ENCODE measurements around the gene KCNIP4.
A peak's percentile ranks its signal among the peaks of the same experiment; 100 is the strongest.

The KCNIP4 gene

GRCh38 chr4:20983763-20984575 is 964.6 kb downstream of the KCNIP4 start:
- WGBS (ENCODE audit: extremely low coverage, insufficient coverage, low lambda C conversion rate), result no CpG with 5 or more reads among the region's 31 CpGs
- H3K4me3 ChIP-seq (ENCODE audit: low read length), result no peak overlapping the region

DNA sequence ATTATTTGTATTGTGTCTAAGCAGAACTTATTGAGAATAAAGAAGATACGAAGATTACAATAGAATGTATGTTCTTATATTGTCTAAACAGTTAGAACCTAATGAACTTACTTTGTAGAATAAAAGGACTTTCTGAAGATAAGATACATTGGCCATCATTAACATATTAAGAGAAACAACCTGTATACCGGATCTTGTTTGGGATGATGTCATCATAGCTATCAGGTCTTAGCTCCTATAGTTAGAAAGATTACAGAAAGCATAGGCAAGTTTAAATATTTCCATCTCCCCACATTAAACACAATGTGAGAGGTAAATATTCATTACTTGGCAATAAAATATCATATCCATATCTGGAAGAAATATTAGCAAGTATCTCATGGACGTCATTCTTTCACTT is 966.0 kb downstream of the KCNIP4 start:
- Histone ChIP-seq H4K5ac (ENCODE audit: low read length) (no peak overlapping the region), H3K27ac (ENCODE audit: low read depth, low read length) (no peak overlapping the region)

More at GRCh38 chr4:20983763-20984575, 964.6 kb downstream of the KCNIP4 start:
- H2BK15ac ChIP-seq (replicated peaks; ENCODE audit: low read depth), result no peak overlapping the region
- H4K5ac ChIP-seq (ENCODE audit: low read length), result no peak overlapping the region
- peaks cover 2% of the 10 kb centered on the region for H3K27me3 ChIP-seq (ENCODE audit: insufficient read depth, low read length, poor library complexity)
- peak overlapping the region; percentile 40 for H3K4me2 ChIP-seq (ENCODE audit: low read length)
- no peak overlapping the region for H2BK5ac ChIP-seq (ENCODE audit: low read length)
- no peak overlapping the region for H2AK5ac ChIP-seq (ENCODE audit: low read length)
- DNase-seq, result peak; percentile 39
- no peaks in the 10 kb centered on the region for H3K79me1 ChIP-seq (ENCODE audit: low read length)
- H3K56ac ChIP-seq (ENCODE audit: low read length), result peak overlapping the region; percentile 81
- H3K4ac ChIP-seq (ENCODE audit: low read depth, low read length), result no peak overlapping the region
- H3K79me2 ChIP-seq (ENCODE audit: control insufficient read depth, insufficient read depth, low read length), result no peaks in the 10 kb centered on the region
- peak overlapping the region; percentile 35 for H3K9ac ChIP-seq (ENCODE audit: low read length)
- no peaks in the 10 kb centered on the region for H3K36me3 ChIP-seq (ENCODE audit: control insufficient read depth, insufficient read depth, low read length)
- H2BK120ac ChIP-seq (ENCODE audit: low read depth, low read length), result no peak overlapping the region
- no peaks in the 10 kb centered on the region for H3K4me1 ChIP-seq (ENCODE audit: control insufficient read depth, low read depth, low read length)
- no peak overlapping the region for H3K27ac ChIP-seq (ENCODE audit: low read depth, low read length)
- H3K18ac ChIP-seq (ENCODE audit: low read length), result no peak overlapping the region
- no peak overlapping the region for H4K8ac ChIP-seq (ENCODE audit: low read depth, low read length)
- no peak overlapping the region for H3K23ac ChIP-seq (ENCODE audit: low read length)

GRCh38 chr4:20960291-20960690 is 988.3 kb downstream of the KCNIP4 start:
- H2BK15ac ChIP-seq (replicated peaks; ENCODE audit: low read depth), result no peak overlapping the region
- H4K8ac ChIP-seq (ENCODE audit: low read depth, low read length), result no peak overlapping the region
- no peaks in the 10 kb centered on the region for H3K79me2 ChIP-seq (ENCODE audit: control insufficient read depth, insufficient read depth, low read length)
- H2AK5ac ChIP-seq (ENCODE audit: low read length), result no peak overlapping the region
- DNase-seq, result no peak
- H2BK5ac ChIP-seq (ENCODE audit: low read length), result no peak overlapping the region
- H3K79me1 ChIP-seq (ENCODE audit: low read length), result no peaks in the 10 kb centered on the region
- H3K27ac ChIP-seq (ENCODE audit: low read depth, low read length), result no peak overlapping the region
- H3K27me3 ChIP-seq (ENCODE audit: insufficient read depth, low read length, poor library complexity), result no peaks in the 10 kb centered on the region
- no peak overlapping the region for H2BK120ac ChIP-seq (ENCODE audit: low read depth, low read length)
- no peak overlapping the region for H3K4me3 ChIP-seq (ENCODE audit: low read length)
- no peak overlapping the region for H4K5ac ChIP-seq (ENCODE audit: low read length)
- no CpG with 5 or more reads among the region's 6 CpGs for WGBS (ENCODE audit: extremely low coverage, insufficient coverage, low lambda C conversion rate)
- H3K4me1 ChIP-seq (ENCODE audit: control insufficient read depth, low read depth, low read length), result no peaks in the 10 kb centered on the region
- H3K4ac ChIP-seq (ENCODE audit: low read depth, low read length), result no peak overlapping the region
- H3K36me3 ChIP-seq (ENCODE audit: control insufficient read depth, insufficient read depth, low read length), result no peaks in the 10 kb centered on the region
- no peak overlapping the region for H3K4me2 ChIP-seq (ENCODE audit: low read length)
- H3K23ac ChIP-seq (ENCODE audit: low read length), result no peak overlapping the region
- no peak overlapping the region for H3K9ac ChIP-seq (ENCODE audit: low read length)
- H3K56ac ChIP-seq (ENCODE audit: low read length), result no peak overlapping the region
- no peak overlapping the region for H3K18ac ChIP-seq (ENCODE audit: low read length)

More for the DNA sequence above, 966.0 kb downstream of the KCNIP4 start:
- Histone ChIP-seq H2AK5ac (ENCODE audit: low read length) (no peak overlapping the region), H3K4me2 (ENCODE audit: low read length) (no peak overlapping the region), H3K79me2 (ENCODE audit: control insufficient read depth, insufficient read depth, low read length) (no peaks in the 10 kb centered on the region), H3K4me3 (ENCODE audit: low read length) (no peak overlapping the region), H3K56ac (ENCODE audit: low read length) (no peak overlapping the region), H3K4me1 (ENCODE audit: control insufficient read depth, low read depth, low read length) (no peaks in the 10 kb centered on the region), H4K8ac (ENCODE audit: low read depth, low read length) (no peak overlapping the region), H3K27me3 (ENCODE audit: insufficient read depth, low read length, poor library complexity) (peaks cover 2% of the 10 kb centered on the region), H3K18ac (ENCODE audit: low read length) (no peak overlapping the region), H3K4ac (ENCODE audit: low read depth, low read length) (no peak overlapping the region), H2BK120ac (ENCODE audit: low read depth, low read length) (no peak overlapping the region), H3K9ac (ENCODE audit: low read length) (no peak overlapping the region), H3K79me1 (ENCODE audit: low read length) (no peaks in the 10 kb centered on the region), H2BK5ac (ENCODE audit: low read length) (no peak overlapping the region), H3K36me3 (ENCODE audit: control insufficient read depth, insufficient read depth, low read length) (no peaks in the 10 kb centered on the region), H2BK15ac (replicated peaks; ENCODE audit: low read depth) (no peak overlapping the region), H3K23ac (ENCODE audit: low read length) (no peak overlapping the region)
- no peak for DNase-seq
- WGBS (ENCODE audit: extremely low coverage, insufficient coverage, low lambda C conversion rate), result no CpG with 5 or more reads among the region's 3 CpGs

DNA sequence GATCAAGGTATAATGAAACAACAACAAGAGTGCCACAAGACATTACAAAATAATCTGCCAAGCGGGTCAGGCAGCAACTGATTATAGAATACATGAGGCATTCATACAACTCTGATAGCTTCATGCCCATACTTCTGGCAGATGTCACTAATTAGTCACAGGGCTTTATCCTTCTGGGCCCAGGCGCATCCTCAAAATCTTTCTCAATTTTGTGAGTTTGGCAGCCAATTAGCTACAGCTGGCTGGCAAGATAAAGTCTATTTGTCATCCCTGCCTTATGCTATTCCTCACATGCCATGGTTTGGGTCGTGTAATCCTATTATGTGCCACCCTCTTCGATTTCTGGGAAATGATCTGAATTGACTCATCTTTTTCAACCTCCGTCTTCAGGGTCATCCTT is 994.0 kb downstream of the KCNIP4 start:
- no peak overlapping the region for H3K4ac ChIP-seq (ENCODE audit: low read depth, low read length)
- no peak overlapping the region for H3K27ac ChIP-seq (ENCODE audit: low read depth, low read length)
- H4K5ac ChIP-seq (ENCODE audit: low read length), result no peak overlapping the region
- no peak overlapping the region for H3K56ac ChIP-seq (ENCODE audit: low read length)
- no peak overlapping the region for H2BK120ac ChIP-seq (ENCODE audit: low read depth, low read length)
- no CpG with 5 or more reads among the region's 5 CpGs for WGBS (ENCODE audit: extremely low coverage, insufficient coverage, low lambda C conversion rate)
- no peak overlapping the region for H2BK5ac ChIP-seq (ENCODE audit: low read length)
- no peak overlapping the region for H3K4me3 ChIP-seq (ENCODE audit: low read length)
- H3K9ac ChIP-seq (ENCODE audit: low read length), result no peak overlapping the region
- H3K36me3 ChIP-seq (ENCODE audit: control insufficient read depth, insufficient read depth, low read length), result no peaks in the 10 kb centered on the region
- no peak overlapping the region for H3K18ac ChIP-seq (ENCODE audit: low read length)
- H3K79me1 ChIP-seq (ENCODE audit: low read length), result no peaks in the 10 kb centered on the region
- H3K27me3 ChIP-seq (ENCODE audit: insufficient read depth, low read length, poor library complexity), result no peaks in the 10 kb centered on the region
- no peaks in the 10 kb centered on the region for H3K4me1 ChIP-seq (ENCODE audit: control insufficient read depth, low read depth, low read length)
- no peak overlapping the region for H4K8ac ChIP-seq (ENCODE audit: low read depth, low read length)
- H3K23ac ChIP-seq (ENCODE audit: low read length), result no peak overlapping the region
- H3K4me2 ChIP-seq (ENCODE audit: low read length), result no peak overlapping the region
- no peak overlapping the region for H2BK15ac ChIP-seq (replicated peaks; ENCODE audit: low read depth)
- no peak for DNase-seq
- no peak overlapping the region for H2AK5ac ChIP-seq (ENCODE audit: low read length)
- H3K79me2 ChIP-seq (ENCODE audit: control insufficient read depth, insufficient read depth, low read length), result no peaks in the 10 kb centered on the region

GRCh38 chr4:20944961-20945360 is 1003.6 kb downstream of the KCNIP4 start:
- H3K18ac ChIP-seq (ENCODE audit: low read length), result no peak overlapping the region
- no peak overlapping the region for H3K27ac ChIP-seq (ENCODE audit: low read depth, low read length)
- H2AK5ac ChIP-seq (ENCODE audit: low read length), result no peak overlapping the region
- no peak overlapping the region for H3K23ac ChIP-seq (ENCODE audit: low read length)
- no peak overlapping the region for H3K56ac ChIP-seq (ENCODE audit: low read length)
- no peak overlapping the region for H2BK15ac ChIP-seq (replicated peaks; ENCODE audit: low read depth)
- no peaks in the 10 kb centered on the region for H3K27me3 ChIP-seq (ENCODE audit: insufficient read depth, low read length, poor library complexity)
- H3K4me3 ChIP-seq (ENCODE audit: low read length), result no peak overlapping the region
- no peaks in the 10 kb centered on the region for H3K79me1 ChIP-seq (ENCODE audit: low read length)
- H3K36me3 ChIP-seq (ENCODE audit: control insufficient read depth, insufficient read depth, low read length), result no peaks in the 10 kb centered on the region
- H2BK5ac ChIP-seq (ENCODE audit: low read length), result no peak overlapping the region
- DNase-seq, result no peak
- no peak overlapping the region for H3K4ac ChIP-seq (ENCODE audit: low read depth, low read length)
- H3K79me2 ChIP-seq (ENCODE audit: control insufficient read depth, insufficient read depth, low read length), result no peaks in the 10 kb centered on the region
- H3K4me2 ChIP-seq (ENCODE audit: low read length), result no peak overlapping the region
- no peak overlapping the region for H2BK120ac ChIP-seq (ENCODE audit: low read depth, low read length)
- H4K5ac ChIP-seq (ENCODE audit: low read length), result no peak overlapping the region
- no peak overlapping the region for H3K9ac ChIP-seq (ENCODE audit: low read length)
- H3K4me1 ChIP-seq (ENCODE audit: control insufficient read depth, low read depth, low read length), result no peaks in the 10 kb centered on the region
- H4K8ac ChIP-seq (ENCODE audit: low read depth, low read length), result no peak overlapping the region

DNA sequence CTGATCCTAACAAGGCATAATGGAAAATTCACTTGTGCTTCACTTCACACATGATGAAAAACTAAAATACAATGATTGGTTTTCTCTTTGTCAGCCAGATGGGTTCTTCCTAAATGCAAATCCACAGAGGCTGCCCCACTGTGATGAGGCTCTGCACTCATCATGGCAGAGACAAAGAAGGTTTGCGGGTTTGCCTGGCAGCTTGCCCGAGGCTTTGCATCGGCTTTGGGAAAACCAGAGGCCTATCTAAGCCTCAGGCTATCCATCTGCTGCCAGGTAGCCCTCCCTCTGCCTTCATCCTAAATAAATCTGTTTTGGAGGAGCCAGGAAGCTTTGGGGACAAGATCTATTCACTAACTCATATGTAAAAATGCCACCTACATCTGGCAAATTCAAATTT is 1004.1 kb downstream of the KCNIP4 start:
- WGBS (ENCODE audit: extremely low coverage, insufficient coverage, low lambda C conversion rate), result no CpG with 5 or more reads among the region's 3 CpGs
- Histone ChIP-seq H3K9ac (ENCODE audit: low read length) (no peak overlapping the region), H2BK15ac (replicated peaks; ENCODE audit: low read depth) (no peak overlapping the region), H3K79me1 (ENCODE audit: low read length) (no peaks in the 10 kb centered on the region), H3K18ac (ENCODE audit: low read length) (no peak overlapping the region), H4K5ac (ENCODE audit: low read length) (no peak overlapping the region), H3K27me3 (ENCODE audit: insufficient read depth, low read length, poor library complexity) (no peaks in the 10 kb centered on the region), H3K23ac (ENCODE audit: low read length) (no peak overlapping the region), H3K27ac (ENCODE audit: low read depth, low read length) (no peak overlapping the region), H3K4ac (ENCODE audit: low read depth, low read length) (no peak overlapping the region), H3K56ac (ENCODE audit: low read length) (no peak overlapping the region), H3K79me2 (ENCODE audit: control insufficient read depth, insufficient read depth, low read length) (no peaks in the 10 kb centered on the region), H3K4me1 (ENCODE audit: control insufficient read depth, low read depth, low read length) (no peaks in the 10 kb centered on the region), H3K4me3 (ENCODE audit: low read length) (no peak overlapping the region), H2BK120ac (ENCODE audit: low read depth, low read length) (no peak overlapping the region), H2AK5ac (ENCODE audit: low read length) (no peak overlapping the region), H4K8ac (ENCODE audit: low read depth, low read length) (no peak overlapping the region), H2BK5ac (ENCODE audit: low read length) (no peak overlapping the region), H3K4me2 (ENCODE audit: low read length) (no peak overlapping the region), H3K36me3 (ENCODE audit: control insufficient read depth, insufficient read depth, low read length) (no peaks in the 10 kb centered on the region)
- DNase-seq, result no peak
